IMR-90 (cell line): ENCODE results near the gene FAM186B. TPM values are rescaled to one million over a fixed set of nuclear protein-coding genes. Genes with fewer than 3 reads are reported as not detected.

Source experiments
- ATAC-seq: fragments of 200-7000 bp; cut with Tn5 transposase; 2 replicates; pipeline ENCODE4 v1.9.1; 2020; ENCODE audit warnings: low read depth, mild to moderate bottlenecking, moderate library complexity
- BruUV-seq: library from RNA; stranded (reverse); fragments of 400-500 nt; replicated peaks from 2 replicates; lab custom pipeline; 2021; lab: Mats Ljungman, UMichigan
- CTCF ChIA-PET: fragments of 300-600 bp; formaldehyde crosslinking; extraction: SDS; loops from one replicate; lab custom pipeline; 2021; ENCODE audit warnings: antibody characterized with exemption; lab: Yijun Ruan, JAX
- POLR2A ChIA-PET: fragments of 300-600 bp; sonication (Branson Sonifier 250); formaldehyde crosslinking; loops from one replicate; lab custom pipeline; 2022; ENCODE audit warnings: antibody characterized with exemption; ENCODE audit not compliant: unreplicated experiment; lab: Charles Lee
- DNase-seq: peaks from one replicate; pipeline ENCODE4 v3.0.0; 2013
- H2AFZ ChIP-seq: replicated peaks from 2 replicates; pipeline ENCODE3; 2013; ENCODE audit warnings: low read length, mild to moderate bottlenecking; ENCODE audit not compliant: poor library complexity
- H2AK5ac ChIP-seq: 2 replicates; pipeline ENCODE4 v1.6.1; 2013; ENCODE audit warnings: low read depth, low read length, inconsistent platforms
- H2AK9ac ChIP-seq: replicated peaks from 2 replicates; pipeline ENCODE3; 2013; ENCODE audit warnings: mild to moderate bottlenecking, low read depth, low read length, moderate library complexity; ENCODE audit not compliant: poor library complexity
- H2BK120ac ChIP-seq: 2 replicates; pipeline ENCODE4 v1.6.1; 2013; ENCODE audit warnings: low read depth, low read length, inconsistent platforms
- H2BK15ac ChIP-seq: 3 replicates; pipeline ENCODE4 v1.6.1; 2013; ENCODE audit warnings: low read depth, low read length, inconsistent platforms
- H2BK20ac ChIP-seq: 2 replicates; pipeline ENCODE4 v1.6.1; 2013; ENCODE audit warnings: low read depth, mild to moderate bottlenecking, inconsistent platforms, low read length, moderate library complexity
- H2BK5ac ChIP-seq: 2 replicates; pipeline ENCODE4 v1.6.1; 2013; ENCODE audit warnings: mild to moderate bottlenecking, low read depth, low read length, inconsistent platforms; ENCODE audit not compliant: poor library complexity, severe bottlenecking
- H3K14ac ChIP-seq: replicated peaks from 2 replicates; pipeline ENCODE4 v1.6.1; 2013; ENCODE audit warnings: low read depth, low read length, inconsistent platforms
- H3K18ac ChIP-seq: 2 replicates; pipeline ENCODE4 v1.6.1; 2013; ENCODE audit warnings: low read depth, low read length, control low read depth
- H3K23ac ChIP-seq: 2 replicates; pipeline ENCODE4 v1.6.1; 2013; ENCODE audit warnings: low read depth, low read length, inconsistent platforms
- H3K27ac ChIP-seq: 2 replicates; pipeline ENCODE4 v1.5.1; 2013; ENCODE audit warnings: mild to moderate bottlenecking, control low read depth, low read length; ENCODE audit not compliant: insufficient read depth
- H3K27me3 ChIP-seq: 2 replicates; pipeline ENCODE4 v1.6.1; 2013; ENCODE audit warnings: low read length; ENCODE audit not compliant: control insufficient read depth, insufficient read depth
- H3K36me3 ChIP-seq: 2 replicates; pipeline ENCODE4 v1.6.1; 2013; ENCODE audit warnings: low read length, mixed read lengths; ENCODE audit not compliant: control insufficient read depth, insufficient read depth
- H3K4ac ChIP-seq: 2 replicates; pipeline ENCODE4 v1.6.1; 2013; ENCODE audit warnings: low read depth, low read length, inconsistent platforms
- H3K4me1 ChIP-seq: 2 replicates; pipeline ENCODE4 v1.6.1; 2013; ENCODE audit warnings: low read length, mixed read lengths; ENCODE audit not compliant: control insufficient read depth, insufficient read depth
- H3K4me2 ChIP-seq: 2 replicates; pipeline ENCODE4 v1.6.1; 2013; ENCODE audit warnings: low read depth, mild to moderate bottlenecking, control low read depth, low read length, moderate library complexity
- H3K4me3 ChIP-seq: 2 replicates; pipeline ENCODE4 v1.5.1; 2013; ENCODE audit warnings: low read depth, mild to moderate bottlenecking, control low read depth, low read length, moderate library complexity; ENCODE audit not compliant: insufficient read depth
- H3K56ac ChIP-seq: 2 replicates; pipeline ENCODE4 v1.6.1; 2013; ENCODE audit warnings: low read length, inconsistent platforms; ENCODE audit not compliant: insufficient read depth; ENCODE audit errors: extremely low read depth
- H3K79me1 ChIP-seq, 2 experiments: 2 replicates each; pipeline ENCODE4 v1.6.1; 2013; ENCODE audit warnings: low read length in 2 of 2, inconsistent platforms in 1 of 2, low read depth in 1 of 2
- H3K9ac ChIP-seq: 2 replicates; pipeline ENCODE4 v1.6.1; 2013; ENCODE audit warnings: low read depth, low read length, control low read depth
- H3K9me1 ChIP-seq: 2 replicates; pipeline ENCODE4 v1.6.1; 2013; ENCODE audit warnings: low read length, inconsistent platforms; ENCODE audit not compliant: insufficient read depth
- H3K9me3 ChIP-seq: 2 replicates; pipeline ENCODE4 v1.6.1; 2013; ENCODE audit warnings: low read length; ENCODE audit not compliant: control insufficient read depth, insufficient read depth
- H4K20me1 ChIP-seq: 2 replicates; pipeline ENCODE4 v1.6.1; 2013; ENCODE audit warnings: low read length, inconsistent platforms; ENCODE audit not compliant: insufficient read depth
- H4K5ac ChIP-seq: 2 replicates; pipeline ENCODE4 v1.6.1; 2013; ENCODE audit warnings: mild to moderate bottlenecking, low read depth, low read length, control low read depth
- H4K8ac ChIP-seq, 2 experiments: 2 replicates each; pipeline ENCODE4 v1.6.1; 2013; ENCODE audit warnings: low read depth in 2 of 2, low read length in 2 of 2, control low read depth in 1 of 2, inconsistent platforms in 1 of 2
- H4K91ac ChIP-seq: 2 replicates; pipeline ENCODE4 v1.6.1; 2013; ENCODE audit warnings: low read depth, low read length, inconsistent platforms; ENCODE audit not compliant: insufficient read depth
- MXI1 ChIP-seq: IDR thresholded peaks from 2 replicates; pipeline ENCODE4 v1.6.1; 2012; ENCODE audit warnings: low read depth, mild to moderate bottlenecking, low read length, moderate library complexity, borderline replicate concordance
- RAD21 ChIP-seq: IDR thresholded peaks from 2 replicates; pipeline ENCODE4 v1.6.1; 2012; ENCODE audit warnings: low read length, improper control_type of control experiment
- WGBS, 2 experiments: methylation state at CpG; one replicate each; pipeline versions ENCODE4 v1.1.5 to v1.1.7; 2013; ENCODE audit warnings: missing lambda C conversion rate in 2 of 2; ENCODE audit not compliant: insufficient read length in 1 of 2; ENCODE audit errors: extremely low coverage in 2 of 2; 5-methylcytosine and 5-hydroxymethylcytosine counted together
- dilution Hi-C: fragments of 300-500 bp; cut with HindIII; formaldehyde crosslinking; loops from one replicate; pipeline ENCODE4 v1.14.3; 2018; ENCODE audit warnings: low sequenced_read_pairs; ENCODE audit not compliant: unreplicated experiment
- in situ Hi-C: fragments of 300-500 bp; cut with MboI; formaldehyde crosslinking; loops from 3 replicates; pipeline ENCODE4 v1.14.3; 2019; ENCODE audit warnings: low sequenced_read_pairs, inconsistent platforms, mixed read lengths
- intact Hi-C: fragments of 100-400 bp; cut with micrococcal nuclease; formaldehyde crosslinking; loops from 2 replicates; pipeline ENCODE4 v1.10.0; 2022
- polyA plus RNA-seq, 3 experiments: library from polyadenylated mRNA; depleted of rRNA; stranded (reverse); fragments of >200 nt; gene quantifications; 2 replicates each; pipeline ENCODE4 v1.2.3, GENCODE V29; 2012; ENCODE audit warnings: low replicate concordance in 1 of 3
- total RNA-seq: library from RNA; depleted of rRNA; stranded (reverse); fragments of >200 nt; gene quantifications from 2 replicates; pipeline ENCODE4 v1.2.3, GENCODE V29; 2012

FAM186B gene
- total and polyA plus RNA-seq, 2 of the 4 experiments (the other 2 are of a cell fraction) = 0.10 to 0.18 TPM

DNA sequence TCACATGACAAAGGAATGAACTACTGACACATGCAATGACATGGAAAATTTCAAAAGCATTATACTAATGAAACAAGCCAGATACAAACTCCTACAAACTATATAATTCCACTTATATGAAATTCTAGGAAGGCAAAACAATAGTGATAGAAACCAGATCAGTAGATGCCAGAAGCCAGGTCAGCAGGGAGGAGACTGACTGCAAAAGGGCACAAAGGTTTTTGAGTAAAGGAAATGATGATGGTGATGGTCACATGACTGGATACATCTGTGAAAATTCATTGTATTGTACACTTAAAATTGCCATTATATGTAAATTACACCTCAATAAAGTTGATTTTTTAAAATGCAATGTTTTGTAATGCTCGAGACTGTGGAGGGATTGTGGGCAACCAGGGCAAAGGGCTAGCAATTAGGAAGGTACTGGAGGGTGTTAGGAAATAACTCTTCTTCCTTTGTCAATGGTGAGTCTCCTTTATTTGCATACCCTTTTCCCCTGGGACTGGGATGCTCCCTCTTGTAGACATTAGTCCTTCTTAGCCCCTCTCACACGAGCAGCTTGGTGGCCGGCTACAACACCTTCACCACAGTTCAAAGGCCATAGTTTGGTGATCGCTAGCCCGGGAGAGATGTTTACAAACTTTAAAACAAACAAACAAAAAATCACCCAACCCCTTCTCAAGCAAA lies 11.2 kb upstream of the FAM186B start:
- no peak overlapping the region for H4K5ac ChIP-seq
- no peak overlapping the region for H4K8ac ChIP-seq
- H3K36me3 ChIP-seq = no peaks in the 10 kb centered on the region
- no peak overlapping the region for H3K4me3 ChIP-seq
- no peak overlapping the region for H3K56ac ChIP-seq
- no peak overlapping the region for H3K4me2 ChIP-seq
- in situ Hi-C loops = no loop called here
- H2BK120ac ChIP-seq = no peak overlapping the region
- H2AK9ac ChIP-seq = no peak overlapping the region
- H4K91ac ChIP-seq = no peak overlapping the region
- dilution Hi-C loops = no loop called here
- H4K20me1 ChIP-seq = no peaks in the 10 kb centered on the region
- DNase-seq = no peak
- WGBS, 2 experiments = no CpG with 5 or more reads among the region's 5 CpGs
- no peak overlapping the region for H2BK20ac ChIP-seq
- H3K23ac ChIP-seq = no peak overlapping the region
- no peak overlapping the region for H3K9ac ChIP-seq
- no peak overlapping the region for H3K4ac ChIP-seq
- H3K9me3 ChIP-seq = peaks cover 2% of the 10 kb centered on the region; the same call in 1 of the 2 replicates
- ChIA-PET CTCF (no interaction called here), POLR2A (no interaction called here)
- H2BK15ac ChIP-seq = no peak overlapping the region
- H3K27ac ChIP-seq = no peak overlapping the region
- ATAC-seq = no peak
- H3K14ac ChIP-seq = no peak overlapping the region
- no peak overlapping the region for H2AFZ ChIP-seq
- TF ChIP-seq RAD21 = no peak
- no peak for TF ChIP-seq MXI1
- H3K18ac ChIP-seq = no peak overlapping the region
- H3K79me1 ChIP-seq = peaks cover 0 to 2% of the 10 kb centered on the region in 2 experiments; a peak in 1 of 4 replicates
- H2AK5ac ChIP-seq = no peak overlapping the region
- H2BK5ac ChIP-seq = no peak overlapping the region
- no peaks in the 10 kb centered on the region for H3K9me1 ChIP-seq
- intact Hi-C loops = no loop called here
- H3K27me3 ChIP-seq = peaks cover 3% of the 10 kb centered on the region; the same call in 1 of the 2 replicates
- H3K4me1 ChIP-seq = peaks cover 2% of the 10 kb centered on the region
- BruUV-seq = no TSS peak
